ENCODE measurements around the gene APLN. TPM values are rescaled to one million over a fixed set of nuclear protein-coding genes. Genes with fewer than 3 reads are reported as not detected.

APLN gene
- polyA plus RNA-seq, 1 donor from 2014 or later, result 0.38 TPM

DNA sequence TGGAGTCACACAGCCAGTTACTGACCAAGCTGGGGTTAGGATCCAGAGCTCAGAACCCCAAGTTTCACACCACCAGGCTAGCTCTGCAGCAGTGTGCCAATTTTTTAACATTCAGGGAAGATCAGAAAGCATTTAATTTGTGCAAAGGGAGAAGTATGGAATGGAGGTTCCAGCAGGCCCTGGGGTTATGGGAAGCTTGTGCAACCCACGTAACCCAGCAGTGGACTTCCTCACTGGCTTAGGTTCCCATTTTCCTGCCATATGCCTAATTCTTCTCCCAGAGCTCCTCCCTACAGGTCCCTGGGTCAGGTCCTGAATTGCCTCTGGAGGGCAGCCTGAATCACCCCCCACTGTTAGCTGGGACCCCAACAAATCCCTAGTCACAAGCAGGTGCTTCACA, 14.0 kb downstream of the APLN start:
- H3K27ac ChIP-seq (ENCODE audit: low read length), result no peak overlapping the region
- no peaks in the 10 kb centered on the region for H3F3A ChIP-seq (ENCODE audit: insufficient read depth, low read length, poor library complexity, severe bottlenecking)
- no peaks in the 10 kb centered on the region for H3K36me3 ChIP-seq (ENCODE audit: insufficient read depth, low read length)
- H3K4me2 ChIP-seq (ENCODE audit: low read length), result no peak overlapping the region
- no peak overlapping the region for H3K9ac ChIP-seq (ENCODE audit: low read length)
- no peaks in the 10 kb centered on the region for H3K9me3 ChIP-seq (ENCODE audit: low read length)
- no peaks in the 10 kb centered on the region for H4K20me1 ChIP-seq (ENCODE audit: insufficient read depth)
- no peak overlapping the region for H3K4me3 ChIP-seq (ENCODE audit: low read length)
- TF ChIP-seq TAF1 (IDR thresholded peaks at IDR 0.05; ENCODE audit: low read depth) (no peak), SMC3 (conservative IDR thresholded peaks at IDR 0.05; ENCODE audit: poor library complexity) (no peak)
- H3K79me2 ChIP-seq (replicated peaks; ENCODE audit: insufficient read depth, low read length), result no peaks in the 10 kb centered on the region
- no peak overlapping the region for H2AFZ ChIP-seq (ENCODE audit: low read depth, low read length)
- no peaks in the 10 kb centered on the region for H3K27me3 ChIP-seq (ENCODE audit: insufficient read depth, low read depth, low read length)
- no peaks in the 10 kb centered on the region for H3K9me2 ChIP-seq (ENCODE audit: insufficient read depth, low read length)

DNA sequence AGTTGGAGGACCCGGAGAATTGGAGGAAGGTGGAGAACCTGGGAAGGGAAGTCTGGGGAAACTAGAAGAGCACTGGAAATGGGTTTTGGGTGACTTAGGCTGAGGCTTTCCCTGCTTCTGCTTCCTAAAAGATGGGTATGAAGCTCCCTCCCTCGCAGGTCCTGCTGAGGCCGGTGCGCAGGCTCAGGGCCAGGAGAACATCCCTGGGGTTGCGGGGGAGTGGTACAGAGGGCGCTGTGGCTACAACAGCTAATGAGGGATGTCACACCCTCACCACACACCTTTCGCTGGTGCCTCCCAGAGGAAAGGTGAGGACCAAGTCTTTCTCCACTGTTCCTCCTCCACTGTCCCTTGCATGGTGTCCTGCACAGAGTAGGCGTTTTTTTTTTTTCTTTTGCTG, 15.8 kb downstream of the APLN start:
- no peaks in the 10 kb centered on the region for H3K36me3 ChIP-seq (ENCODE audit: insufficient read depth, low read length)
- H3K27me3 ChIP-seq (ENCODE audit: insufficient read depth, low read depth, low read length), result no peaks in the 10 kb centered on the region
- H3K4me3 ChIP-seq (ENCODE audit: low read length), result no peak overlapping the region
- H4K20me1 ChIP-seq (ENCODE audit: insufficient read depth), result no peaks in the 10 kb centered on the region
- H3K9ac ChIP-seq (ENCODE audit: low read length), result no peak overlapping the region
- no peaks in the 10 kb centered on the region for H3F3A ChIP-seq (ENCODE audit: insufficient read depth, low read length, poor library complexity, severe bottlenecking)
- no peak overlapping the region for H3K4me2 ChIP-seq (ENCODE audit: low read length)
- H3K9me3 ChIP-seq (ENCODE audit: low read length), result no peaks in the 10 kb centered on the region
- H3K79me2 ChIP-seq (replicated peaks; ENCODE audit: insufficient read depth, low read length), result no peaks in the 10 kb centered on the region
- no peak overlapping the region for H3K27ac ChIP-seq (ENCODE audit: low read length)
- TF ChIP-seq EZH2 (IDR thresholded peaks at IDR 0.05; ENCODE audit: borderline replicate concordance, insufficient read depth, low read length, poor library complexity, severe bottlenecking) (no peak), SMC3 (conservative IDR thresholded peaks at IDR 0.05; ENCODE audit: poor library complexity) (no peak), POLR2AphosphoS5 (IDR thresholded peaks at IDR 0.05) (no peak), RAD21 (conservative IDR thresholded peaks at IDR 0.05) (no peak), MXI1 (conservative IDR thresholded peaks at IDR 0.05; ENCODE audit: poor library complexity, severe bottlenecking) (no peak), TAF1 (IDR thresholded peaks at IDR 0.05; ENCODE audit: low read depth) (no peak)
- TF ChIP-seq, protein P1, sequence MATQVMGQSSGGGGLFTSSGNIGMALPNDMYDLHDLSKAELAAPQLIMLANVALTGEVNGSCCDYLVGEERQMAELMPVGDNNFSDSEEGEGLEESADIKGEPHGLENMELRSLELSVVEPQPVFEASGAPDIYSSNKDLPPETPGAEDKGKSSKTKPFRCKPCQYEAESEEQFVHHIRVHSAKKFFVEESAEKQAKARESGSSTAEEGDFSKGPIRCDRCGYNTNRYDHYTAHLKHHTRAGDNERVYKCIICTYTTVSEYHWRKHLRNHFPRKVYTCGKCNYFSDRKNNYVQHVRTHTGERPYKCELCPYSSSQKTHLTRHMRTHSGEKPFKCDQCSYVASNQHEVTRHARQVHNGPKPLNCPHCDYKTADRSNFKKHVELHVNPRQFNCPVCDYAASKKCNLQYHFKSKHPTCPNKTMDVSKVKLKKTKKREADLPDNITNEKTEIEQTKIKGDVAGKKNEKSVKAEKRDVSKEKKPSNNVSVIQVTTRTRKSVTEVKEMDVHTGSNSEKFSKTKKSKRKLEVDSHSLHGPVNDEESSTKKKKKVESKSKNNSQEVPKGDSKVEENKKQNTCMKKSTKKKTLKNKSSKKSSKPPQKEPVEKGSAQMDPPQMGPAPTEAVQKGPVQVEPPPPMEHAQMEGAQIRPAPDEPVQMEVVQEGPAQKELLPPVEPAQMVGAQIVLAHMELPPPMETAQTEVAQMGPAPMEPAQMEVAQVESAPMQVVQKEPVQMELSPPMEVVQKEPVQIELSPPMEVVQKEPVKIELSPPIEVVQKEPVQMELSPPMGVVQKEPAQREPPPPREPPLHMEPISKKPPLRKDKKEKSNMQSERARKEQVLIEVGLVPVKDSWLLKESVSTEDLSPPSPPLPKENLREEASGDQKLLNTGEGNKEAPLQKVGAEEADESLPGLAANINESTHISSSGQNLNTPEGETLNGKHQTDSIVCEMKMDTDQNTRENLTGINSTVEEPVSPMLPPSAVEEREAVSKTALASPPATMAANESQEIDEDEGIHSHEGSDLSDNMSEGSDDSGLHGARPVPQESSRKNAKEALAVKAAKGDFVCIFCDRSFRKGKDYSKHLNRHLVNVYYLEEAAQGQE (IDR thresholded peaks at IDR 0.05; ENCODE audit: borderline replicate concordance), result no peak
- H3K9me2 ChIP-seq (ENCODE audit: insufficient read depth, low read length), result no peaks in the 10 kb centered on the region
- H2AFZ ChIP-seq (ENCODE audit: low read depth, low read length), result no peak overlapping the region

DNA sequence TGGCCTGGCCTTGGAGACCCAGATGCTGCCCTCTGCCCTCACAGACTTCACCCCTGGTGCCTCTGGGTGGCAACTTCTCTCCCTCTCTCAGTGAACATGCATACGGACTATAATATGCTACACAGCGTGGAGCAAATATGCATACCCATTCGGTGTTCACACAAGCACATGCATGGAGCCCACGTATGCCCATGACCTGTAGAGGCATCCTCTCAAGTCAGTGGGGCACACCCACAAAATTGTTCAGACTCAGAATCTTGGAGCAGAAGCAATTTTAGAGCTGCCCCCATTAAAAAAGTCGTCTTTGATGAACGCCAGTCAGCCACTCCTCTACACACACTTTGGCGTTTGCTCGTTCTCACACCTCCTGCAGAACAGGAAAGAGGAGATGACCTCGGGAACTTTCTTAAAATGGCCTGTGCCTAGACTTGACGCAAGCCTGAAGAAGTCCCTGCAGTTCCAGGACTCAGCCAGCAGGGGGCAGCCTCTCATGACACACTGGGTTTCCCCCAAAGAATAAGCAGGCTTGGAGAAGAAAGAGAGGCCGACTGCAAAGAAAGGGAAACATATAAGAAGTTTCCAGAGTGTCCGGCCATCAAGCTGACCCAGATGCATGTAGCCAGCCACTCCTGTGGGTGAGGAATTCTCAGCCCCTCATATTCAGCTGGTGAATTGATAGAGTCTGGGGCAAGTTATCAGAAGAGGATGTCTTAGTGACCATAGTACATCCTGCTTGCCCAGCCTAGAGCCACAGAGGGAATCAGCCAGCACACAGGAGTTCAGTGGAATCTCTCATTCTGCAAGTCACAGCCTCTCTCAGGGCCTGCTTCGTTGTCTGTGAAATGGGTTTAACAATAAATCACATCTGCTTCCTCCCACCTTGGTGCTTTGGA, 17.3 kb downstream of the APLN start:
- no peaks in the 10 kb centered on the region for H4K20me1 ChIP-seq (ENCODE audit: insufficient read depth)
- no peak overlapping the region for H3K4me3 ChIP-seq (ENCODE audit: low read length)
- H3K79me2 ChIP-seq (replicated peaks; ENCODE audit: insufficient read depth, low read length), result no peaks in the 10 kb centered on the region
- no peaks in the 10 kb centered on the region for H3F3A ChIP-seq (ENCODE audit: insufficient read depth, low read length, poor library complexity, severe bottlenecking)
- H3K9ac ChIP-seq (ENCODE audit: low read length), result no peak overlapping the region
- no peak overlapping the region for H3K4me2 ChIP-seq (ENCODE audit: low read length)
- no peaks in the 10 kb centered on the region for H3K9me3 ChIP-seq (ENCODE audit: low read length)
- H3K36me3 ChIP-seq (ENCODE audit: insufficient read depth, low read length), result no peaks in the 10 kb centered on the region
- H3K27ac ChIP-seq (ENCODE audit: low read length), result no peak overlapping the region
- no peak overlapping the region for H2AFZ ChIP-seq (ENCODE audit: low read depth, low read length)
- TF ChIP-seq RAD21 (conservative IDR thresholded peaks at IDR 0.05) (peak; percentile 65), TAF1 (IDR thresholded peaks at IDR 0.05; ENCODE audit: low read depth) (no peak), SMC3 (conservative IDR thresholded peaks at IDR 0.05; ENCODE audit: poor library complexity) (peak; percentile 61)
- TF ChIP-seq, protein P1 (IDR thresholded peaks at IDR 0.05; ENCODE audit: borderline replicate concordance), result no peak
- TF ChIP-seq, protein P2, sequence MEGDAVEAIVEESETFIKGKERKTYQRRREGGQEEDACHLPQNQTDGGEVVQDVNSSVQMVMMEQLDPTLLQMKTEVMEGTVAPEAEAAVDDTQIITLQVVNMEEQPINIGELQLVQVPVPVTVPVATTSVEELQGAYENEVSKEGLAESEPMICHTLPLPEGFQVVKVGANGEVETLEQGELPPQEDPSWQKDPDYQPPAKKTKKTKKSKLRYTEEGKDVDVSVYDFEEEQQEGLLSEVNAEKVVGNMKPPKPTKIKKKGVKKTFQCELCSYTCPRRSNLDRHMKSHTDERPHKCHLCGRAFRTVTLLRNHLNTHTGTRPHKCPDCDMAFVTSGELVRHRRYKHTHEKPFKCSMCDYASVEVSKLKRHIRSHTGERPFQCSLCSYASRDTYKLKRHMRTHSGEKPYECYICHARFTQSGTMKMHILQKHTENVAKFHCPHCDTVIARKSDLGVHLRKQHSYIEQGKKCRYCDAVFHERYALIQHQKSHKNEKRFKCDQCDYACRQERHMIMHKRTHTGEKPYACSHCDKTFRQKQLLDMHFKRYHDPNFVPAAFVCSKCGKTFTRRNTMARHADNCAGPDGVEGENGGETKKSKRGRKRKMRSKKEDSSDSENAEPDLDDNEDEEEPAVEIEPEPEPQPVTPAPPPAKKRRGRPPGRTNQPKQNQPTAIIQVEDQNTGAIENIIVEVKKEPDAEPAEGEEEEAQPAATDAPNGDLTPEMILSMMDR (IDR thresholded peaks at IDR 0.05; ENCODE audit: poor library complexity, severe bottlenecking), result peak; percentile 70
- no peaks in the 10 kb centered on the region for H3K27me3 ChIP-seq (ENCODE audit: insufficient read depth, low read depth, low read length)
- H3K9me2 ChIP-seq (ENCODE audit: insufficient read depth, low read length), result no peaks in the 10 kb centered on the region

Data from neural cell (in vitro differentiated cells).